HCEC 1CT (cell line): ENCODE data around the gene PKNOX2.

Experiments used
- DNase-seq: peaks from one replicate; pipeline ENCODE4 v3.0.0-alpha.2; 2017

PKNOX2 gene

DNA sequence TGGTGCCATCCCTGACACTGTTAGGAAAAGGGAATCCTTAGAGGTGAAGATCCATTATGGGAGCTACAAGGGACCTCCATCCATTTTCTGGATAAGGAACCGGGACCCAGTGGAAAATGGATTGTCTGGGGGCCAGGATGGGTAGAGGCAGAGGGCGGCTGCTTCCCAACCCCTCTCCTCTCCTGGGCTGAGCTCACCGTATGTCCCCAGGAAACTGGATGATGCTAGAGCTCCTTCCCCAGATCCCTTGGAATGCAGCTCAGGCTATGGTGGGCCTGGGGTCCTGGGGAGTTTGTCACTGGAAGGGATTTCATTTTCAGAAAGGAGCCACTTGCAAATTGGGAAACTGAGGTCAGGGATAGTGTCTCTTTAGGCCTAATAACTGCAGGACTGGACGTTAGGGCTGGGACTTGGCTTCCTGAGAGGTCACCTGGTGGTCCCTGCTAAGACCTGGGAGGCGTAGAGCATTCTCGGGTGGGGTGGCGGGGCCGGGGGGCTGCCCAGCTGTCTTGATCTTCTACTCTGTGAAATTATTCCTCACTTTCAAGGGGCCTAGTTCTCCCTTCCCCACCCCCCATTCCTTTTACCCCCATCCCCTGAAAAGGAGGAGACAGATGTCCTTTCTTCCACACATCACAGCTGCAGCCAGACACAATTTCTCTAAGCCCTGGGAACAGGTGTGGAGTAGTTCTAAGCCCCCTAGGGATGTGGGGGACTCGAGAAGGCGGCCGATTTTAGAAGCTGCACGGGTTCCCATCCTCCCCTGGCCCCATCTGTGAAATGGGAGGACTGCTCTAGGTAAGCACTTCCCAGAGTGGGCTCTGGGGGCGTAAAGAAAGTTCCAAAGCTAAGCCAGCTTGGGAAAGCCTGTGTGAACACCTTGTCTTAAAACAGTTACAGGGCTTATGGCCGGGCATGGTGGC, 99.8 kb downstream of the PKNOX2 start:
- DNase-seq: peak; percentile 22

DNA sequence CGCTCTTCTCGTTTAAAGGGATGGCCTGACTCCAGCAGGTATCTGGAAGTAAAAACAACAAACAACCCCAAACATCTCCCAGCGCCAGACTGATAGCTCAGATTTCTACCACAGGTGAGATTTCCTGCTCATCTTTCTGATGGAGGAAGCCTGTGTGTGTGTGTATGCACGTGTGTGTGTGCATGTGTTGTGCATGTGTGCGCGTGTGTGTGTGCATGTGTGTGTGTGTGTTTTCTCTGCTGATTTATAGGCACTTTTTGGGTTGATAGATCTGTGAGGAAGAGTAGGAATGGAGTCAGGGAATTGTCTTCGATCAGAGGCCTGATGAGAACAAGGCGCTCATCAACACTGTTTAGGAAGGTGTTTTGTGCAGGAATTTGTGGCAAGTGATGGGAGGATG, 103.0 kb downstream of the PKNOX2 start:
- no peak for DNase-seq

DNA sequence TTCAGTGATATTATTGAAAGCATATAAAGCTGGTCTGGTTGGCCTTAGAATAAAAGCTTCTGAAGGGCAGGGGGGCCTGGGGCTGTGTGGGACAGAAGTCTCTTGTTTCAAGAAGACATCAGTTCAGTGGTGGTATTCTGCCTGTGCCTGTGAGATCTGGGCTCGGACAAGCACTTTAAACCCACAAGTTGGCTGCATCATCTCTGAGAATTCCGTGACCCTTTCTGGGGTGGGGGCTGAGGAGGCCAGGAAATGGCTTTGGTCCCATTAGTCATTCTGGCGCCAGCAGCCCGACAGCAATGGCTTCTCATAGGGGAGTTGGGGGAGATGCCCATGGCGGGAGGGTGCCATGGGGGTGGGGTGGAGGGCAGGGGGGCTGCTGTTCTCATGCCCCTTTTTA, 104.1 kb downstream of the PKNOX2 start:
- no peak for DNase-seq

DNA sequence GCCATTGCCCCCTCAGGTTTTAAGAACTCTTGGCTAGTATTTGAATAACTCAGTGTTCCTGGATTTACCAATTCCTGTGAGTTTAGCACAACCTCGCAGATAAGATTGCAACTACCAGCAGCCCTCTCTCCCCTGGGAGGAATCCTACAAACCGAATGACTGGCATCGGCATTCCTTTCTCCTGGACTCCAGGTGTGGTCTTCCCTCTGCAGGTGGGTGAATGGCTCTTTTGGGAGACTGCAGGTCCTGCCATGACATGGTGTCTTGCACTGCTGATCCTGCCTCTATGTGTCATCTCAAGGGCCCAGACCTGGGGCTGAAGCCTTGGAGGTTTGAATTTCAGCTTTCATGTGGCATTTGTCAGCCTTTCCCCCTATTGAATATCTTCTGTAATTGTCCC, 105.6 kb downstream of the PKNOX2 start:
- no peak for DNase-seq

DNA sequence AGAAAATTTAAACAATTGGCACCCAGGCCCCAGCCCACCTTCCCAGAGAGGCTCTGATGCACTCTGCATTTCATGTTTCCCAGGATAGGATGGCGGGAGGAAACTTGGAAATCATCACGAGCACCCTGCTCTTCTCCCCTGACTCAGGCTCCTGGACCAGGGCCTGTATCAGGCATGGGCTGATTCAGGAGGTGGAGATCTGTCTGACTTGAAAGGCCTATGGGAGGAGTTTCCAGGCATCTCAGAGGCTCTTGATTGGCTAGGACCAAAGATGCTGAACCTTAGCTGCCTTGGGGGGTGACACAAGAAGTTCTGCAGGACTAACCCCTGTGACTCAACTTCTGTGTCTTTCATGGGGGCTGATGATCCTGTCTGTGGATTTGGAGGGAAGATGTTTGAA, 106.2 kb downstream of the PKNOX2 start:
- peak; percentile 60 for DNase-seq

DNA sequence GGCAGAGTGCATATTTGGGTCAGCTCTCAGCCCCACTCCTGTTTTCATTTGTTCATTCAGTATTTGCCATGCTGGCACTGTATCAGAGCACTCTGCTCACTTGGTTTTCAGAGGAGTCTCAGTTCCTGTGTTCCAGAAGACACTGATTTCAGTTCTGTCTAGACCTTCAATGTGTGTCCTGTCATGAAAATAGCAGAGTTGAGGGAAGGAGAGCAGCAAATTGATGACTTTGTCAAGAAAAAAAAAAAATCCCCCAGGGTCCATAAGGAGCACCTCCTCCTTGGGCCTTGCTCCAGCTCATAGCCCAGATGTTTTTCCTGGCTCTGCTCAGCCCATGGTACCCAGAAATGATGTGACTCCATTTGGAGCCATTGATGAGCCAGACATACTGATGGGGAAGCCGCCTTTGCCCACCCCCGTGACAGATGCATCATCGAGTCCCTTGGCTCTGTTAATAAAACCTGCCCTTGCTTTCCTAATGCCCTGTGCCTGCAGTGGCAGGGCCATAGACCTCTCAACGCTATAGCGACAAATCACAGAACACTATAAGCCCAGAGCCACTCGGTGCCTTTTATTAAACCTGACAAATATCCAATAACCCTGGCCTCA, 107.0 kb downstream of the PKNOX2 start:
- no peak for DNase-seq

DNA sequence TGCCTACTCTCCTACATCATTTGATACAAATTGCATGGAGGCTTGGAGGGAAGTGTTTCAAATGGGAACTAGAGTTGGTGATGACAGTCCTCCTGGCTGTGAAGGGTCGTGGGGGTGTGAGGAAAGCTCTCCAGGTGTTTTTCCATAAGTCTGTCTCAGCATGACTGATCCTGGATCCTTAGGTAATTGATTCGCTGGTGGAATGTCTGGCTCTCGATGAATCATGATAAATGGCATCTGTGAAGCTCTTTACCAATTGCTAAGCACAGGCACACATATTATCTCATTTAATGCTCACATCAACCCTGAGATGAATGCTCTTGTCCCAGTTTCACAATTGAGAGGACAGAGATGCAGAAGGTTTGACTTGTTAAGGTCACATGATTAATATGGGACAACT, 107.5 kb downstream of the PKNOX2 start:
- peak; percentile 15 for DNase-seq

DNA sequence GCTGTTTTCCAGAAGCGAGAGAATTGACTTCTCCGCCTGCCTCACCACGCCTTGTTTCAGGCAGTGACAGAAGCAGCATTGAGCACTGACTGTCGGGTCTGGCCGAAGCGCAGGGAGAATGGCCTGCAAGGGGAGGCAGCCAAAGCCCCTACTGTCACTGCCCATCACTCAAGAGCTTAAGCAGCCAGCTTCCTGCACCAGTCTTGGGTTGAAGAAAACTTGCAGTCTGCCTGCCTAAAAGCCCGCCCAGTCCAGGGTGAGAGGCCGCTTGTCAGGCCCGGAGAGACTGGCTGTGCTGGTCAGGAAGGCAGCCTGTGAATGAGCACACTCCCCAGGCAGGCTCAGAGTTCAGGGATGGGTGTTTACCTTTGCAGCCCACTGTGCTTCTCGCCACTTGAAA, 108.3 kb downstream of the PKNOX2 start:
- no peak for DNase-seq

DNA sequence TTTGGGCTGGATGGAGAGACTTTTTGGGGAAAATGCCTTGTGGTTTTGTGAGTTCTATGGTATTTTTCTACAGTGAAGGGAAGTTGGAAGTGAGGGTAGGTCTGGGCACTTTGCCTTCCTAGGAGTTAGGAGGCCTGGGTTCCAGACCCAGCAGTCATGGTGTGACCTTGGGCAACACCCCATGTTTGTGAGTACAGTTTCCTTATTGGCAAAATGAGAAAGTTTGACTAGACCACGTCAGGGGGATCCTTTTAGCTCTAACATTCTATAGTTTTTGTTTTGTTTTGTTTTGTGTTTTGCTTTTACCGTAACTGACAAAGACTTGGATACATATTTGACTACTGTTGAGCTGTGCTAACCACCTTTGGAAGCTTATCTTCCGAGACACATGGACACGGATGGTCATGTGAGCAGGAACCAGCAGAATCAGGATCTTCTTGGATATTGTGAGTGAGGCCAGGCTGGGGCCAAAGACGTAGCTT, 109.0 kb downstream of the PKNOX2 start:
- DNase-seq: no peak

DNA sequence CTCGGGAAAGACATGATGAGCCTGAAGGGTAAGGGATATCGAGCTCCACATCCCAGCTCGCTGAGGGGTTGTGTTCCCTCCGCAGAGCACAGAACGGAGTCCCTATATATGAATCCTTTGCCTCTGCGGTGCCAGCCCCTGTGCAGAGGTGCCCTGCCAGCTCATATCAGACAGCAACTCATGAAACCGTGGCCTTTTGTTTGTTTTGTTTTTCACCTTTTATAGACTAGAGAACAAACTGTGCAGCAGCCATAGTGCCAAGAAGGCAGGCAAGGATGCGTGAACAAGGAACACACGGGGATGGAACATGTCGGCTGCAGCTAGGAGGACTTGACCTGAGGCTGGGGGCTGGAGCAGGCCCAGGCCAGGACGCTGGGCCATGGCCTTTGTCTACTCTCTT, 109.8 kb downstream of the PKNOX2 start:
- no peak for DNase-seq

DNA sequence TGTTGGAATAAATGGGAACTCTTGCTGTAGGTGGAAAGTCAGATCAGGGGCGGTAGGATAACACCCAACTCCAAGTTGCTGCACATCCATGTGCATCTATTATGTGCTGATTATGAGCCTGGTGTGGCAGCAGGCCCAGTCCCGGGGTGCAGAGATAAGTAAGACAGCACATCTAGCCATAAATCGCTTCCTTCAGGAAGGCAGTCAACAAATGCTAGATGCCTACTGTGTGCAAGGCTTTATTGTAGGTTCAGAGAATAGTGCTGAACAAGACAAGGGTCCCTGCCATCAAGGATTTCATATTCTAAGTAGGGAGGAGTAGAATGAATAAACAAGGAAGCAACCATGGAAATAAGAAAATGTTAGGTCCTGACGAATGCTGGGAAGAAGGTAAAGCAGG, 110.2 kb downstream of the PKNOX2 start:
- DNase-seq: no peak

DNA sequence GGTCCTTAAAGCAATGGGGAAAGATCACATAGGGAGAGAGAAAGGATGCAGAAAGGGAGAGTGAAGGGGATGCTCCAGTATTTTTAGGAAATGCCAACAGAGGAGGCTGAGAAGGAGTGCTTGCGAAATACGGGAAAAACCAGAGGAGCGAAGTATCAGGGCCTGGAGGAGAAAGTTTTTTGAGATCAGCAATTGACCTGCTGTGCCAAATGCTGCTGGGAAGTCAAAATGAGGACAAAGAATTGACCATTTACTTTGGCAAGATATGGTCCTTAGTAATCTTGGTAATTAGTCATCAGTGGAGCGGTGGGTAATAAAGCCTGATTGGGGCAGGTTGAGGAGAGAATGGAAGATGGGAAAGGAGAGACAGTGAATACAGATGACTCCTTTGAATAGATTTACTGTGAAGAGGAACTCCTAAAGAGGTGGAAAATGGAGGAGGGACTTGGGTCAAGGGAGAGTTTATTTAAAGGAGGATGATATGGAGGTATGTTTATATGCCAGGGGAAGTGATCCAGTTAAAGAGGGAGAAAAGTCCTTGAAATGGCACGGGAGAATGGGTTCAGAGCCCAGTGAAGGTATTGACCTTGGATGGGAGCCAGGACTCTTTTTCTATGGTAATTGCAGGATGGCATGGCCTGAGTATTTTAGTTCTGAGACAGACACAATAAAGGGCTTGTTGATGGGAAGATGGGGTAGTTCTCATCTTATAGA, 111.5 kb downstream of the PKNOX2 start:
- no peak for DNase-seq

DNA sequence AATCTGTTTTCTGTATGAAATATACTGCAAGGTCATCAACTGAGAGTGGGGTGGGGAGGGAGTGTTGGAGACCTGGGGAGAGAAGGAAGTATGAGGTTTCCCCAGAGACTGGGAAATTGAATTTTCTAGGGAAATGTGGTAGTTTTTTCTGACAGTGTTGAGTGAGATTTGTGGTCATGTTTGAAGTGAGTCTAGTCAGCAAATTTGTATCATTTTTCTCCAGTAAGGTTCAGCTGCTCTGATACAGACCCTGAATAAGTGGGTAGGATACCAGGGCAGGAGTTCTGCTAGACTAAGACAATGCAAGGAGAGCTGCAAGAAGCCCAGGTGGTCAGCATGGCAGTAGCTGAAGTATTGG, 112.0 kb downstream of the PKNOX2 start:
- no peak for DNase-seq

DNA sequence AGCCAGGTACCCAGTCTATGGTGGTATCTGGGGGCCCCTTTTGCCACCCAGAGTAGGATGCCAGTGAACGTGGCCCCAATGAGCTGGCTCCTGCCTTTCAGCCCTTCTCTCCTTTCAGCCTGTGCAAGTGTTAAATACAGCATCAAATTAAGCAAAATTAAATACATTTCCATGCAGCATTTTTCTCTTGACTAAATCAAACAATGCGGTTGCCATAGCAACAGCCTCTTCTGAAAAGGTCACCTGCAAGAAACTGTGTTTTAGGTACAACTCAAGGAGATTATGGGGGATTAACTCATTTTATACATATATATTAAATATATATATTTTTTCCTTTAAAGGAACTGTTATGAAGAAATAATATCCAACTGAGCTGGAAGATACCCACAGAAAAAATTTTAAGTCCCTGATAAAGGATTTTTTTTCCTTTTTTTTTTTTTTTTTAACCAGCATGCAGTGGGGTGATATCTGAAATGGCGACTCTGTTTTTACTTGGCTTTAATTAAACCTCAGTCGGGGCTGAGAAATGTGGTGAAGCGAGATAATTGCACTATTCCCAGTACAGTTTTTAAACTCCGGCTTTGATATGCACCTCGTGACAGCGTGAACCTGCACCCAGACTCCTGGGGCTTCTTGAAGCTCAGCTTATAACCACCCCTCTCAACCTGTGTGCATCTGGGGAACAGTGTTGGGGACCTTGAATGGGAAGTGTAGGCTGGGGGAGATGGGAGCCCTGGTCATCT, 115.3 kb downstream of the PKNOX2 start:
- no peak for DNase-seq

DNA sequence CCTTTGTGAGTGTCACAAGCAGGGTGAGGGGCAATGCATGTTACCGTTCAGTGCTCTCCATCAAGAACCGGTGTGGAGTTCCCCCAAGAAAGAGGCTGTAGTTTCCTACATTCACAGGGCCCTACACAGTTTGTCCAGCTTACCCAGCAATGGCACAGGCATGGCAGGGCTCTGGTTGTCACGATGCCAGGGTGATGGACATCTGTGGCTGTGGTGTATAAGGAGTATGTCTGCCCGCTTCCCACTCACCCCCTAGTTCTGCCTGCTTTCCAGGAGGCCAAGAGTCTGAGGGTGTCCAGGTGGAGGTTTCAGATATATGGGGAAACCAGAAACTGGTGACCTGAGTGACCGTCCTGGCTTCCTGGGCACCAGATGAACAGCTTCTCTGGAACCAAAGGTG, 116.1 kb downstream of the PKNOX2 start:
- DNase-seq: no peak

DNA sequence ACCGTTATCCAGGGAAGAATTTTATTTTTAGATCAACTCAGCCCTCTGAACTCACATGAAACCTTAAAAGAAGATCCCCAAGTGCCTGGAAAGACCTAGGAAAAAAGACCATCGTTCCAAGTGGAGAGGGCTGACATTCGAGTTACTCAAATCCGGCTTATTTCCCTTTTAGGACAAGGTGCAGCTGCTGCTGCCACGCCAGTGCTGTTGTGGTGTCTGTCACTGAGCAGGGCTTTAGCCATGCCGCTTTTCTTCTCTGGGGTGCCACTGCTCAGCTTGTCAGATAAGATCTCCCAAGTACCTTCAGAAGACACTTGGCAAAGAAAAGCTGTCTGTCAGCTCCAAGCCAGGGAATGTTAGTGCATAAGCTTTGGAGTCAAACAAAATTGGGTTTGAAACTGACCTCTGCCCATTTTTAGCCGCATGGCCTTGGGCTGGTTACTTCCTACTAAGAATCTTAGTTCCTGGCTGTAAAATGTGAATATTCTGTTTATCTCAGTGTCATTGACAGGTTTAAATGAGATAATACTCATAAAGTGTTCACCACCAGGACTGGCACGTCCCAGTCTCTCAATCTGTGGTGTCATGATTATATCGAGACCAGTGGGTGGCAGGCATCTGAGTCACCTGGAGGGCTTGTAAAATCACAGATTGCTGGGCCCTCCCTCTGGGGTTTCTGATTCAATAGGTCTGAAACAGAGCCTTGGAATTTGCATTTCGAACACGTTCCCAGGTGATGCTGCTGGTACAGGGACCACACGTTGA, 117.5 kb downstream of the PKNOX2 start:
- DNase-seq: no peak

DNA sequence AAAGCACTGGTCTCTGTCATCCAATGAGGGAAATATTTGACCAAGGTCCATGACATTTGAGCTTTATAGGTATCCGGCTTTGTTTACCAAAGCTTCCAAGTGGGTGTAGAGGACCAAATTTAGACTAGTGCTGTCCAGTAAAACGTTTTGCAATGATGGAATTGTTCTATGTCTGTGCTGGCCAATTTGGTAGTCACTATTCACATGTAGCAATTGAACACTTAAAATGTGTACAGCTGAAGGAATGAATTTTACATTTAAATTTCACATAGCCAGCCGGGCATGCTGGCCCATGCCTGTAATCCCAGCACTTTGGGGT, 118.0 kb downstream of the PKNOX2 start:
- no peak for DNase-seq

DNA sequence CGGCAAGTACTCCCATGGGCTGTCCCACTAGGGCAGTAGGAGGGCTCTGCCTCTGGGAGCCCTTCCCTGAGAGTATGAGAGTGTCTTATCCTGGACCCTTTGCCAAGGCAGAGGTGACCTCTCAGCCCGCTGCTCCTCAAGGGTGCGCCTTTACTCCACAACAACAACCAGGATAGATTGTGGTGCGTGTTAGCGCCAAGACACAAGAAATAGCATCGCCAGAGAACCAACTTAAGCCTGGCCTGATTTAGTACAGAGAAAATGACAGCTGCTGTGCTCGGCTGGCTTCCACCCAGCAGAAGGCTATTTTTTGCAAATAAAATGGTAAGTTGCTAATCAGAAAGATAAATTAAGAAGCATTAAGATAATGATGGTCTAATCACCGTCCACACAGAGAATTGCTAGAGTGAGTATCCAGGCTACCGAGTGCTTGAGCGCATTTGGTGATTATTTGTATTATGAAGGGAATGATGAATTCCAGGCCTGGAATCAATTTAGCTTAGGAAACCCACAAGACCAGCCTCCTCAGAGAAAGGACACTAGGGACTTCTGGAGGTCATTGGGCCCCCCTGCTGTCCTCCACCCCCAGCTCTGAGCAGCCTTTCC, 119.8 kb downstream of the PKNOX2 start:
- no peak for DNase-seq

DNA sequence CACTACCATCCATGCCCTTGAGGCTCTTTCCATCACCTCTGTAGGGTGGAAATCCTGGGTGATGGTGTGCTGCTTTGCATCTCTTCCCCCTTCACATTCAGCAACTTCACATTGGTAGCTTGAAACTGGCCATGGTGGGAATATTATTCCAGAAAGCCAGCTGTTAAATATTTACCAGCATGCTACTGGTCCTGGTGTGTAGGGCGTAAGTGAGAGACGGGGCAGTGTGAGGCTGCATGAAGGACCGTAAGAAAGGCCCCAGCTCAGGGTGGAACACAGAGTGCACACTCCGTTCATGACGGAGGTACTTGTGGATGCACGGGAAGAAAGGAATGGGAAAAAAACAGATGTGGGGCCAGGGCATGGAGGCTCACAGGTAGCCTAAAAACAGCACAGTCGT, 121.3 kb downstream of the PKNOX2 start:
- no peak for DNase-seq

DNA sequence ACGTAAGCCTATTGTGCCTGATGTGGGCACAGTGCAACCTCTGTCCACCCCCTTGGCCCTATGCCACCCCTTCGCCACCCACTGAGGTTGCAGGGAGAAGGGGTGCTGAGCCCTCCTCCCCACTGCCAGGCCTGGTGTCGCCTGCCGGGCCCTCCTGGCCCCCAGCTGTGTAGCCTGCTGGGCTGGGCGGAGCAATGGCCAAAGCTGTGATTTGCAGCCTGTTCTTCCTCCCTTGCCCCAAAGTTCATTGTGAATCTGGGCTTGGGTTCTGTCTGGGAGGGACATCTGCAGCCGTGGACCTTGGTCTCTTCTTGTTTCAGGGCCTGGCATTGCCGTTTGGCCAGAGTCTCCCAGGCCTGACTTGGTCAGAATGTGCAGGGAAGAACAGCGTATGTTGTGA, 121.9 kb downstream of the PKNOX2 start:
- DNase-seq: no peak

DNA sequence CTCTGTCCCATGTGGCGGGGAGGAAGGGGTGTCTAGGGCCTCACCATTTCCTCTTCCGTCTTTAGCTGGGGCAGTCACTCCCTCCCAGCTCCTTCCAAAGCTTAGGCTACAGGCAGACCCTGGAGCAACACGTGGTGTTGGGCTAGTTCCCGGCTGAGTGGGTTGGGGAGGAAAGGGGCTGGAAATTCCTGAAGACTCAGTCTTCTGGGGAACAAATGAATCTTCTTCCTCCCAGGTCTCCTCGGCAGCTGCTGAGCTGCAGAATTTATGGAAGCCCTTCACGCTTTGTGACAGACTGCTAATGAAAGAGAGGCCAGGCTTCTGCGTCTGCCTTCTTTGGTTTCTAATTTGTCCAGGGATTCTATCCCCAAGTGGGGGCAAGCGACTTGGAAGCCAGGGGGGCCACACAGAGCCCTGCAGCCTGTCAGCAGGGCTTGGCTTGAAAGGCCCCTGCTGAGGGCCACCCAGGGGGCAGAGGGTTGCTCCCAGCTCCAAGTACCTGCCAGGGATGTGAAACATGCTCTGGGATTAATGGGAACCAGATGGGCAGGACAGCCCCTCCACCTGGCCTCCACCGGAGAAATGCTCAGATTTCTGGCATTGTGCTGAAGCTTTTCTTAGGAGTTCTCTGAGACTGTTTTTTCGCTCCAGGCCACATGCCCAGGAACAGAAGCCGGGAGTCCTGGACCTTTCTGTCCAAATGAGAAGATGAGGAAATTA, 123.1 kb downstream of the PKNOX2 start:
- DNase-seq: no peak
